ENCODE data around the gene KIF23. TPM values are rescaled to one million over a fixed set of nuclear protein-coding genes. Genes with fewer than 3 reads are reported as not detected.

The KIF23 gene
- total RNA-seq, 1 experiment from 2014 or later = 77.3 TPM

GRCh38 chr15:69414701-69415167 is 585 bp downstream of the KIF23 start:
- ChIA-PET CTCF (no interaction called here), POLR2A (ENCODE audit: unreplicated experiment) (interaction anchor here (0.7 to 1.8 kb wide), 5 partner anchors 14 to 168 kb away, joined by 3 to 6 read pairs (median 3); no protein-coding TSS in a partner anchor)
- H3K9me2 ChIP-seq (replicated peaks; ENCODE audit: low read length) = no peaks in the 10 kb centered on the region
- peak overlapping the region; percentile 86 for H3K9ac ChIP-seq (ENCODE audit: low read length)
- intact Hi-C loops (cut with micrococcal nuclease) = loop anchor here (2.0 kb wide), 1 partner anchor 52 kb away; no protein-coding TSS in a partner anchor
- H3K27me3 ChIP-seq (ENCODE audit: low read length) = no peaks in the 10 kb centered on the region
- DNase-seq = peak; percentile 86
- peak; percentile 76 for ATAC-seq
- peaks cover 29% of the 10 kb centered on the region for H3K4me1 ChIP-seq (ENCODE audit: insufficient read depth, low read length)
- H3K27ac ChIP-seq (ENCODE audit: low read length) = peak overlapping the region; percentile 56
- peaks cover 57% of the 10 kb centered on the region for H3K79me2 ChIP-seq (ENCODE audit: low read length)
- H3K4me3 ChIP-seq (ENCODE audit: low read length) = peak overlapping the region; percentile 95
- peaks cover 28% of the 10 kb centered on the region for H3K36me3 ChIP-seq (ENCODE audit: low read depth, low read length)
- H3F3A ChIP-seq (ENCODE audit: low read length, unreplicated experiment) = no peaks in the 10 kb centered on the region
- peak overlapping the region; percentile 92 for H2AFZ ChIP-seq (ENCODE audit: low read length)
- no peak for TF ChIP-seq EZH2 (IDR thresholded peaks at IDR 0.05; ENCODE audit: low read length, unreplicated experiment)
- TF ChIP-seq EZH2phosphoT487 (IDR thresholded peaks at IDR 0.05; ENCODE audit: borderline replicate concordance, low read length) = no peak
- no peak for TF ChIP-seq CTCF (conservative IDR thresholded peaks at IDR 0.05; ENCODE audit: low read depth, low read length)
- peaks cover 29% of the 10 kb centered on the region for H4K20me1 ChIP-seq (ENCODE audit: low read length)
- H3K9me3 ChIP-seq (ENCODE audit: low read length) = no peaks in the 10 kb centered on the region
- peak overlapping the region; percentile 98 for H3K4me2 ChIP-seq (ENCODE audit: low read length)
- BruUV-seq (replicated peaks) = no TSS peak

GRCh38 chr15:69415381-69415780 is 1.2 kb downstream of the KIF23 start:
- peaks cover 29% of the 10 kb centered on the region for H4K20me1 ChIP-seq (ENCODE audit: low read length)
- ATAC-seq (no peak), DNase-seq (no peak)
- BruUV-seq (replicated peaks) = TSS peak; percentile 78
- H3K79me2 ChIP-seq (ENCODE audit: low read length) = peaks cover 64% of the 10 kb centered on the region
- peaks cover 25% of the 10 kb centered on the region for H3K4me1 ChIP-seq (ENCODE audit: insufficient read depth, low read length)
- peak overlapping the region; percentile 86 for H3K9ac ChIP-seq (ENCODE audit: low read length)
- no peak for TF ChIP-seq EZH2phosphoT487 (IDR thresholded peaks at IDR 0.05; ENCODE audit: borderline replicate concordance, low read length)
- no peak for TF ChIP-seq CTCF (conservative IDR thresholded peaks at IDR 0.05; ENCODE audit: low read depth, low read length)
- H3K9me3 ChIP-seq (ENCODE audit: low read length) = no peaks in the 10 kb centered on the region
- peak overlapping the region; percentile 98 for H3K4me2 ChIP-seq (ENCODE audit: low read length)
- intact Hi-C loops (cut with micrococcal nuclease) = loop anchor here (2.0 kb wide), 1 partner anchor 51 kb away; no protein-coding TSS in a partner anchor
- POLR2A ChIA-PET (ENCODE audit: unreplicated experiment) = interaction anchor here (0.7 to 1.8 kb wide), 3 partner anchors 15 to 47 kb away, joined by 3 to 6 read pairs (median 5); no protein-coding TSS in a partner anchor
- H3K4me3 ChIP-seq (ENCODE audit: low read length) = peak overlapping the region; percentile 95
- H2AFZ ChIP-seq (ENCODE audit: low read length) = no peak overlapping the region
- peaks cover 33% of the 10 kb centered on the region for H3K36me3 ChIP-seq (ENCODE audit: low read depth, low read length)
- H3F3A ChIP-seq (ENCODE audit: low read length, unreplicated experiment) = no peaks in the 10 kb centered on the region
- H3K27ac ChIP-seq (ENCODE audit: low read length) = no peak overlapping the region
- no peaks in the 10 kb centered on the region for H3K27me3 ChIP-seq (ENCODE audit: low read length)
- CTCF ChIA-PET = no interaction called here
- no peaks in the 10 kb centered on the region for H3K9me2 ChIP-seq (replicated peaks; ENCODE audit: low read length)

- H3K4me1 ChIP-seq (ENCODE audit: insufficient read depth, low read length) = peaks cover 21% of the 10 kb centered on the region
- no peak overlapping the region for H3K4me2 ChIP-seq (ENCODE audit: low read length)
- no peaks in the 10 kb centered on the region for H3K9me2 ChIP-seq (replicated peaks; ENCODE audit: low read length)
- intact Hi-C loops (cut with micrococcal nuclease) = no loop called here
- POLR2A ChIA-PET (ENCODE audit: unreplicated experiment) = no interaction called here
- peaks cover 52% of the 10 kb centered on the region for H3K36me3 ChIP-seq (ENCODE audit: low read depth, low read length)
- H3K9me3 ChIP-seq (ENCODE audit: low read length) = no peaks in the 10 kb centered on the region
- H3K27me3 ChIP-seq (ENCODE audit: low read length) = no peaks in the 10 kb centered on the region
- H3F3A ChIP-seq (ENCODE audit: low read length, unreplicated experiment) = no peaks in the 10 kb centered on the region
- no TSS peak for BruUV-seq (replicated peaks)
- no peak for DNase-seq
- no peak overlapping the region for H3K9ac ChIP-seq (ENCODE audit: low read length)
- H3K4me3 ChIP-seq (ENCODE audit: low read length) = no peak overlapping the region
- no peak overlapping the region for H2AFZ ChIP-seq (ENCODE audit: low read length)
- no peak for ATAC-seq
- no peak overlapping the region for H3K27ac ChIP-seq (ENCODE audit: low read length)
- TF ChIP-seq EZH2phosphoT487 (IDR thresholded peaks at IDR 0.05; ENCODE audit: borderline replicate concordance, low read length) (no peak), EZH2 (IDR thresholded peaks at IDR 0.05; ENCODE audit: low read length, unreplicated experiment) (no peak), CTCF (conservative IDR thresholded peaks at IDR 0.05; ENCODE audit: low read depth, low read length) (no peak)
- peaks cover 29% of the 10 kb centered on the region for H4K20me1 ChIP-seq (ENCODE audit: low read length)
- CTCF ChIA-PET = no interaction called here
- peaks cover 75% of the 10 kb centered on the region for H3K79me2 ChIP-seq (ENCODE audit: low read length)
Observed at GRCh38 chr15:69417581-69417980, 3.4 kb downstream of the KIF23 start.
